ENCODE results near the gene RAC2. TPM values are rescaled to one million over a fixed set of nuclear protein-coding genes. Genes with fewer than 3 reads are reported as not detected.

RAC2 gene
- total RNA-seq, 2 donors from 2014 or later: 20.9 to 22.6 TPM

DNA sequence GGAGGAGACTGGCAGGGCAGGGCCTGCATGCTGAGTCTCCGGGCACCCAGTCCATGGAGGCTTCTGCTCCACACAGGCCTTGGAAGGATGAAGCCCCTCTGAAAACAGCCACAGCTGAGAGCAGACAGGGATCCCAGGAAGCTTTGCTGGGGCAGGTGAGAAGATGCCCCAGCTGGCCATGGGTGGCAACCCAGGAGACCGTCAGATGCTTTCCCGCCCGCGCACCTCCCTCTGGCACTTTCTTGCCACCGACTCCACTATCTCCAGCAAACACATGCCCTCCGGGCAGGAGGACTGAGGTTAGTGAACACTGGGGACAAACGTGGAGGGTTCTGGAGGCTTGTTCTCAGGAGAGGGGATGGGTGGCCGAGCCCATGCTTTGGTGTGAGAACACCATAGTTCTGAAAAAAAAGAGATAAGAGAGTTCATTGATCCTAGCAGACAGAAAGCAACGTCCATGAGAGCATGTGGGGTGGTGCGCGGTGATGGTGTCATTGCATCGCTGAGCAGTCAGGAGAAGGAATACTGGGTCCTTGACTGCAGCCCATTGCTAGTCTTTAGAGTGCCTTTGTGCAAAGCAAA is 58.3 kb downstream of the RAC2 start:
- ATAC-seq (no peak), DNase-seq (no peak)
- intact Hi-C loops (cut with DNase I, micrococcal nuclease): no loop called here

DNA sequence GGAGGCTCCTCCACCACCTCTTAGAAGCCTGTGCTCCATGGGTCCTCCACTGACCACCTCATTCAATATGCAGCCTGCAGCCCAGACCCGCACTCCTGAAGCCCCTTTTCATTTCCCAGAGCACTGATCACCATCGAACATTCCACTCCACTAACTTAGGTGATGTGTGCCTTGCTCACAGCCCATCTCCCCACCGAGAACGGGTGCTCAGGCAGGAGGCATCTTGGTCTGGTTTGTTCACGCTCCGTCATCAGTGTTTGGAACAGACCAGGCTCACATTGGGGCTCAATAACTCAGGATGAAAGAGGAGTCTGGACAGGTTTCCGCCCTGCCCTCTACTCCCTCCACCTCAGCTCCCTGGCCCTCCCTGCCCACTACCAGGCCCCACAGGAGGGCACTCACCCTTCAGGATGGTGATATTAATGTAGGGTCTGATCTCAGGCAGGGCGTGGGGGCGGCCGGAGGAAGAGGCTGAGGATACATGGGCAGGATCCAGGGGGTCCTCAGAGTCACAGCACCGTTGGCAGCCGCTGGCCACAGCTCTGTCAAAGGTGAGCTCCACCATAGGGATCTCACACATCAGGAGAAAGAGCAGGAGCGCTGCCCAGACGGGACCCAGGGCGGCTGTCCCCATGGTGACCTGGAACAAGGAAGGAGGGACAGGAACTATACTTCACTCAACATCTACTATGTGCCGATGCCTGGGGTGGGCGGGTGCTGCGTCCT is 59.1 kb downstream of the RAC2 start:
- intact Hi-C loops (cut with DNase I, micrococcal nuclease): no loop called here
- DNase-seq: no peak
- no peak for ATAC-seq

DNA sequence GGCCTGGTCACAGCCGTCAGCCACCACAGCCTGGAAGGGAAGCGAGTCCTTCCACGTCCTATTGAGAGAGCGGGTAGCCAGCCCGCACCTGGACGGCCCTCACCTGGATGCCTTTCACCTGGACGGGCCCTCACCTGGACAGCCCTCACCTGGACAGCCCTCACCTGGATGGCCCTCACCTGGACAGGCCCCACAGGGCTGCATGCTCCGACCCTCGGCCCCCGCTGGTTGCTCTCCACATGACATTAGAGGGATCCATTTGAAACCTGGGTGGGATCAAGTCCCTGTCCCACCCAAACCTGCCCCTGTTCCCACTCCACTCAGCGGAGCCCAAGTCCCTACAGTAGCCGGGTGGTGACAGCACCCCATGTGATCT is 59.7 kb downstream of the RAC2 start:
- DNase-seq (no peak), ATAC-seq (no peak)
- intact Hi-C loops (cut with DNase I, micrococcal nuclease): no loop called here

DNA sequence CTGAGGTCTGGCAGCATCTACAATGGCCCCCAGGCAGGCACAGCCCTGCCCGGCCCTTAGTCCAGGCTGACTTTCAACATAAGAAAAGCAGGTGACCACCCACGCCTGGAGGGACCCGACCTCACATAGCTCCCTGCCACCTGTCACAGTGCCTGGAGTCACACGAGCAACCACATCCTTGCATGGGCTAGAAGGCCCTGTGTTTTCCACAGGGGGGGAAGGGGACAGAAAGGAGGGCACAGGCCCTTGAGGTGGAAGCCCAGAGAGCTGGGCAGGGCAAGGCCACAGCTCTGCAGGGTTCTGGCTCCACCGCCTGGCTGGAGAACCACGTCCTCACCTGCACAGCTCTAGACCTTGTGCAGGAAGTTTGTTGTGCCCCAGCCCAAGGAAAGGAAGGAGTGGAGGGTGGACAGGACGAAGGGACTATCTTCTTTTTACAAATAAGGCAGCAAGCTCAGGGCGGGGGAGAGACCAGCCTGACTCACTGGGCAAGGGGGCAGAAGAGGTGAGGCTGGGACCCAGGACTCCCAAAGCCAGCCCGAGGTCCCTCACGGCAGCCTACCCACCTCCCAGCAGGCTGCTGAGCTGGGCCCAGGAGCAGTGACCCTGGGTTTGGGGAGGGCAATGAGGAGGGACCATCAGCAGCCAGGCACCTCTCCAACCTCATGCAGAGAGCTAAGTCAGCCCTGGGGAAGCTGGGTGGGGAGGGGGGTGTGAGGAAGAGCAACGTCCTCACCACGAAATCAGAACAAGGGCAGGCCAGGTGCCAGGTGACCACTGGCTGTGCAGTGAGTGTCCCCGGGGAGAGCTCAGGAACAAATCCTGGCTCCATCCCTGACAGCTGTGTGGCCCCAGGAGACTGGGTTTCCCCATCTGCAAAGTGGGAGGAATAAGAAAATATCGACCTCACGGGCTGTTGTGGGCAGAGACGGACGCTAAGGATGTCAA is 60.4 kb downstream of the RAC2 start:
- intact Hi-C loops (cut with DNase I, micrococcal nuclease): no loop called here
- ATAC-seq (no peak), DNase-seq (no peak)

DNA sequence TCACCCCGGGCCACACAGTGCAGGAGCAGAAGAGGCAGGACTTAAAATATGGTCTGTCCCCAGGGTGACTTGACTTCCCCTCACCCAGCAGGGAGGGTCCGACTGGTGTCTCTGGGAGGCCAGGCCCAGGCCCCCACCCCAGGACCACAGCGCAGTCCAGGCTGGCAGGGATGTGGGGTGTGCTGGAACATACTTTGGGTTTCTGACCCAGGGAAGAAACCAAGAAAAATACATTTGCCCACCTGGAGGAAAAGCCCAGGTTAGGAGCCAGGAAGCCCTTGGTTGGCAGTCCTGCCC is 61.2 kb downstream of the RAC2 start:
- DNase-seq (no peak), ATAC-seq (no peak)
- intact Hi-C loops (cut with DNase I, micrococcal nuclease): no loop called here

DNA sequence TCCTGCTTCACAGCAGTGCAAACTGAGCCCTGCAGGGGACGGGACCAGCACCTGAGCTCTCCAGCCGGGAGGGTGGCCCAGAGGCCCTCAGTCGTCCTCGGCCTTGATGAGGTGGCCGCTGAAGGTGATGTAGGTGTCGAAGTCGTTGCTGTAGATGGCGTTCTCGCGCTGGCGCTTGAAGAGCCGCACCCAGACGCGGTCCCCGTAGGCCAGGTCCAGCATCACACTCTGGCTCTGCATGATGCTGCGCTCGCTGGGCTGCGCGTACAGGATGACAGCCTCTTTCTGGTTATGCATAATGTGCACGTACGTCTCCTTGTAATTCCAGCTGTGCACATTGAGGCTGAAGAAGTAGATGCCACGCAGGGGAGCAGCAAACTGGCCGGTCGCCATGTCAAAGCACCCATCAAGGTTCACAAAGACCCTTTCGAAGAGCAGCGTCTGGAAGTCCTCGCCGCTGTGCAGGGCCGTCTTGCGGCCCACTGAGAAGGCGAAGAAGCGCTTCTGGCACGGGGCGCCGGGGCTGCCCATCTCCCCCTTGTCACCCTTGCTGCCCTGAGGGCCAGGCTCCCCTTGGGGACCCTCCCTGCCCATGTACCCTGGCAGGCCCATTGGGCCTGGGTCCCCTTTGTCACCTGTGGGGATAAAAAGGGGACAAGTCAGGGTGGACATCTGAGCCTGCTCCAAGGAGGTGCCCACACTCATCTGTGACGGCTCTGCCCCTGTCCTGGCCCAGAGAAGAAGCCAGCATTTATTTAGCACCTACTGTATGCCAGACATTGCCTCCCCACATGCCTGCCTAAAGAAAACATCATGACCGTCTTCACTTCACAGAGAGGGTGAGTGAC is 61.7 kb downstream of the RAC2 start:
- DNase-seq (no peak), ATAC-seq (no peak)
- intact Hi-C loops (cut with DNase I, micrococcal nuclease): no loop called here

DNA sequence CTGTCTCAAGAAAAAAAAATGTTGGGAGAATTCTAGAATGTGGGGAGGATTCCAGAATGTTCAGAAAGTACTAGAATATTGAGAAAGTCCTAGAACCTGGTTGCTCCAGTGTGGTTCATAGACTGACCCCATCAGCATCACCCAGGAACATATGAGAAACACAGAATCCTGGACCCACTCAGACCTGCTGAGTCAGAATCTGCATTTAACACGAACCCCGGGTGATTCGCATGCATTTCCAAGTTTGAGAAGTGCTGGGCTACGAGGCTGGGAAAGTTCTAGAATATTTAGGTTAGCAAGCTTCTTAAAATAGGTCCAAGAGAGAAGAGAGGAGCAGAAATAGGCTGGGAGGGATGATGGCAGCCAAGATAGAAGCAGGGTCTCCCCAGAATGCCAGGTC is 62.4 kb downstream of the RAC2 start:
- ATAC-seq (no peak), DNase-seq (no peak)
- intact Hi-C loops (cut with DNase I, micrococcal nuclease): no loop called here

DNA sequence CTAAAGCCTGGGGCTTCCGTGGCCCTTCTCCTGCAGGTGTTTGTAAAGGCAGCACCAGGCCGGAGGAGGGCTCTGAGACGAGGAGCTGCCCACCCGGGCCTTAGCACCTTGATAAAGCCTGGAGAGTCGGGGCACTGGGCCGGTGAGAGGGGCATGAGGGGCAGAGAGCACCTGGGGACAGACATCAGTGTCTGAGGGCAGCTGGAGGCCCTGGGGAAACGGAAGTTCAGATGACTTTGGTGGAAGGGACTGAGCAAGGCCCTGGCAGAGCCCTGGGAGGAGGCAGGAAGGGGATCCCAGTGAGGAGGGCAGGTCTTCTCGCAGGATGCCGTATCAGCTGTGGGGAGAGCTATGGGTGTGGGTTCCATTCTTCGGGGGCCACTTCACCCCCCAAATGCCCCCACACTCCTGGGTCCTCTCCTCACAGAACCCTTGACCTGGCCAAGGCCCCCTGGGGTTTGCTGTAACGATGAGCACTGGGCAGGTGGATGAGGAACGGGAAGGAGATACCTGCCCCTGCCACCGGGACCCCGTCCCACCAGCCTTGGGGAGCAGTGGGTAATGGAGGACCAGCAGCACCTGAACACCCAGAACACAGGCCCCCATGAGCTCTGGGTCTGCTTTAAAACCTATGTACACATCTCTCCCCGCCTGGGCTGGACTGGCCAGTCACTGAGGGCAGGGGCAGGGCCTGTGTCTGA is 63.4 kb downstream of the RAC2 start:
- ATAC-seq (no peak), DNase-seq (no peak)
- intact Hi-C loops (cut with DNase I, micrococcal nuclease): no loop called here

DNA sequence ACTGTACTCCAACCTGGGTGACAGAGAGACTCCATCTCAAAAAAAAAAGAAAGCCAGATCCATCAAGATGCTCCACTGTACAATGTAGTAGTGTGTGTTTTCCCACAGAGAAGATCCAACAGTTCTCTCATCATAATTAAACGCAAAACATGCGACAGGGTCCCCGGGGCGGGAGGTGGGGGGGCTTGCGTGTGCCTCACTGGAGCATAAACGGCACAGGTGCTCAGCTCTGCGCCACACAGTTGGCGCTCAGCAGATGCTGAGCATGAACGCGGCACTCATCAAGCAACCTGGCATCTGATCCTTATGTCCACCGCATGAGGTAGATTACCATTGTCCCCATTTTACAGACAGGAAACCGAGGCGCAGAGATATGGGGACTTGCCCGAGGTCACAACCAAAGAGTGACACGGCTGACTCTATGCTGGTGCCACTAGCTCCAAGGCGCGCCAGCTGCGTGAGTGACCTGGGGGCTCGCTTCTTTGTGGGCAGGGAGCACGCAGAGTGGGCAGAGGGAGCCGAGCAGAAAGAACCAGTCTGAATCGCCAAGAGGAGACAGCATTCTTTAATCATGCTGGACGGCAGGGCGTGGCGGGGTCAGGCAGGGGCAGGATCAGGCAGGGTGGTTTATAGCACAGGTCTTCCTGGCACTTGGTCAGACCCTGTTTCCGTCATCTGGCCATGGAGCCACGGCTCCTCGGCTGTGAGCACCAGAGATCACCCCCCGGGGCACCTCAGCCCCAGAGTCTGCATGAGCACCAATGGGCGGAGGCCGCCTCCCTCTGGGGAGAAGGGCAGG is 64.2 kb downstream of the RAC2 start:
- ATAC-seq (peak; percentile 67), DNase-seq (peak; percentile 78 to 84)
- intact Hi-C loops (cut with DNase I, micrococcal nuclease): no loop called here

DNA sequence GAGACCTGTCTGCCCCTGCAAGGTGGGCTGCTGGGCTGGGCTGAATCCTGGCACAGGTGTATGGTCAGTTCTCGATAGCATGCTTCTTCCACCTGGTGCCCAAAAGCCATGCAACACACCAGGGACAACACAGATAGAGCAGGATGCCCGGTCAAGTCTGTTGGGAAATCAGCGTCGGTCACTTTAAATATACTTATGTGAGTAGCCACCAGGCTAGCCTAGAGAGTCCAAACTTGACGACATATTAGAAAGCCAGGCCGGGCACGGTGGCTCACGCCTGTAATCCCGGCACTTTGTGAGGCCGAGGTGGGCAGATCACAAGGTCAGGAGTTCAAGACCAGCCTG is 65.0 kb downstream of the RAC2 start:
- intact Hi-C loops (cut with DNase I, micrococcal nuclease): no loop called here
- ATAC-seq (no peak), DNase-seq (no peak)

DNA sequence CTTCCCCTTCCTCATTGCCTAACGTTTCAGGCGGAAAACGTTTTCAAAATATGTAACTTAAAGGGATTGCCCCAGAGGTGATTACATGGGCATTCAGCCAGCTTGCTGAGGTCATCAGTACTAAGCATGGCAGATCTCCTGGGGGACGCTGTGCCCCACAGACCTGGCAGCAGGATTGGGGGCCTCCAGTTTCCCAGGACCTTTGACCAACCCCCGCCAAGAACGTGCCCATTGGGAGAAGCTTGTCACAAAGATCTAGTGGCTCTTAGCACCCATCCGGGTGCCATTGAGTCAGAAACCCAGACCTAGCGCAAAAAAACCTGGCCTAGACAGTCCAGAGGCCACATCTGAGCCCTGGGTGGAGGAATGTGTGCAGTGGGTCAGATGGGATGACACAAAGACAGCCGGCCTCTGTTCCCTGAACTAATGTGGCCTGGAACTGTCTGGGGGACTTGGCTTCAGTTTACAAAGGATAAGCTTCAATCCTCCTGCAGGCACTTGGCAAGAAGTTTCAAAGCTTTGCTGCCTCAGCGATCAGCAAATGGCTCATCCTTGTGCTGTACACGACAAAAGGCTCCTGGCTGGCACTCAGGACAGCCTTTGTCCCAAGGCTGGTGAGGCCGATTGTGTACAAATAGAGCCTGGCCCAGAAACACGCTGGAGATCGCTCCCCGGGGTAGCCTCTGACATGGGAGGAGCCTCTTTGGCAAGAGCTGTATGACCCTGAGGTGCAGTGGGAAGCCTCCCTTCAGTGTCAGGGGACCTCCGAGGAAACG is 65.5 kb downstream of the RAC2 start:
- intact Hi-C loops (cut with DNase I, micrococcal nuclease): no loop called here
- DNase-seq (peak; percentile 81 to 84), ATAC-seq (peak; percentile 70)

DNA sequence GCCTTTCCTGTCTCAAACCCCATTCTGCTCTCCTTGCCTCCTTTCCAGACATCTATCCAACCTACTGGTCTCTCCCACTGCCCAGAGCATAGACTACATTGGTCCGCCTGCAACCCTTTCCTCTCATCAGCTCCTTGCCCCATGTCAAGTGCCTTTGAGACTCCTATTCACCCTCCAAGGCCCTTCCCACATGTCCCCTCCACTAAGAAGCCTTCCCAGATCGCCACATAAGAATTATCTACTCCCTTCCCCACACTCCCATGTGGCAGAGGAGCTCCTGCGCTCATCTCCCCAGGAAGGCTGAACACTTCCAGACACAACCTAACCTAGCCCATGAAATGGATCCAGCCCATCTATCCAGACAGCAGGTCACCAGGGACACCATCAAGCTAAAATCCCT is 66.3 kb downstream of the RAC2 start:
- ATAC-seq (no peak), DNase-seq (no peak)
- intact Hi-C loops (cut with DNase I, micrococcal nuclease): no loop called here

DNA sequence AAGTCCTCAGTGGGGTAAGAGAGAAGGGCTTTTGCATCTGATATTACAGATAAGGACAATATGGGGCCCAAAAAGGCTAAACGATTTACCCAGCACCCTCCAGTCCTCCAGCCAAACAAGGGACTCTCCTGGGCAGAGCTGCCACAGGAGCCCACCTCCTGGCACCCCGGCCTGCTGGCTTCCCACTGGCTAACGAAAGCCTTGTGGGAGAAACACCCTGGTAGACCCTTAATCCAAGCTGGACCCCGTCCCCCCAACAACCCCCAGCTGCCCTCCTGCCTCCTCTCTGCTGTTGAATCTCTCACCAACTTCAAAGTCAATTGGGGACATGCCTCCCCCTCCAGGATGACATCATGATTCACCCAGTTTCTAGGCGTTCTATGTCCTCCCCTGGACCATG is 66.8 kb downstream of the RAC2 start:
- intact Hi-C loops (cut with DNase I, micrococcal nuclease): no loop called here
- DNase-seq (no peak), ATAC-seq (no peak)

DNA sequence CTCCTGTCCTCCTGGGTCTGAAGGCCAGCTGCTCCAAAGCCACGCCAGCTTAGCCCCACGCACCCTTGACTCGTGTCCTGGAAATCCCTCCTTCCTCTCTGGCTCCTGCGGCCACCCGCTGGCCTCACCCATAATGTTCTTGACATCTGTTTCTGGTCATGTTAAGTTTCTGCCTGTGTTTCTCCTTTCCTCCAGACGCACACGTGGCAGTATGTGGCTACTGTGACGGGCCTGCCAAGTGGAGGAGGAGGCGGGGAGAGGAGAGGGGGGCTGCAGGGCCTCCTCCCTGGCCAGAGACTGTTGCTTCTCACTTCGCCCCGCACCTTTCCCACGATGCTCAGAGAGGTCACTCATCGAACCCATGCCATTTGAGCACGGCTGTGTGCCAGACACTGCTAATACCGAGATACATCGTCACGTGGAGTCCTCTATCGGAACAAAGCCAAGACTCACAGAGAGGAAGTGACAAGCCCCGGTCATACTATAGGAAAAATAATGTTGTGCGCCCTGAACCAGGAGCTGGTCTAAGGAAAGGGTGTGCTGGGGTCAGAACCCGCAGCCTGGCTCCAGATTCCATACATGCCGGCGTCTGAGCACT is 67.5 kb downstream of the RAC2 start:
- DNase-seq: peak; percentile 57 to 62
- intact Hi-C loops (cut with DNase I, micrococcal nuclease): no loop called here
- no peak for ATAC-seq

DNA sequence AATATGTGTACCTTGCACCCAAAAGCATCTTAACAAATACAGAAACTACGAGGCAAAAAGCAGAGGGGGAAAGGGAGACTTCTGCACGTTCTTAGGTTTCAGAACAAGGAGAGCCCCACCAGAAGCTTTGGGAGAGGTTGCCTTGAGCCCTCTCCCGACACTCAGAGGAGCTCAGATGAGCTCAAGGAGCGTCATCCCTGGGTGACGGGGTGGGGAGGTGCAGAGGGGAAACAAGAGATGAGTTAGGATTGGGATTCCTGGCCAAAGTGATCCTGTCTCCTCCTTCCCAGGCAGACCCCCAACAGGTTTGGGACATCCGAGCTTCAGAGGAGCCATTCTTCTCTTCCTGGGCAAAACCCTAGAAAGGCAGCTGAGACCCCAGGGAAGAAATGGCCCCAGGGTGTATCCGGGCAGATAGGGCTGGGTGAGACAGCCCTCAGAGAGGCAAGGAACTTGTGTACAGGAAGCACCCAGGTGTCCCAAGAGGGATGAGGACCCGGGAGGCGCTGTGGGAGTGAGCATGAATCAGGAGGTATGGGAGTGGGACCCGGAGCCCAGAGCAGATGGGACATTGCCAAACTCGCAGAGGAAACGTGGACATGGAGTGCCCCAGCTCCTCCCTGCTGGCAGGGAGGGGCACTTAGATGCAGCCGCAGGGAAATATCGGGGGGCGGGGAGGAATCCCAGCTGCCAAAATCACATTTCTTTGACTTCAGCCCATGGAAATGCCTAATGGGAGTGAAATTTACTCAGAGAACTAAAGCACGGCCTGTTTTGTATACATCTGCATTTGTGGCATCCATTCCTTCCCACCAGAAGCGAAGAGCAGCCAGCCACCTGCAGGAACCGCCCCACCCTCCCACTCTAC is 68.4 kb downstream of the RAC2 start:
- intact Hi-C loops (cut with DNase I, micrococcal nuclease): no loop called here
- peak in 1 of 2 donors; percentile 36 for DNase-seq

More for the DNA sequence above, 68.4 kb downstream of the RAC2 start:
- no peak for ATAC-seq
